ENCODE results near the gene MACROD2.

MACROD2 gene

DNA sequence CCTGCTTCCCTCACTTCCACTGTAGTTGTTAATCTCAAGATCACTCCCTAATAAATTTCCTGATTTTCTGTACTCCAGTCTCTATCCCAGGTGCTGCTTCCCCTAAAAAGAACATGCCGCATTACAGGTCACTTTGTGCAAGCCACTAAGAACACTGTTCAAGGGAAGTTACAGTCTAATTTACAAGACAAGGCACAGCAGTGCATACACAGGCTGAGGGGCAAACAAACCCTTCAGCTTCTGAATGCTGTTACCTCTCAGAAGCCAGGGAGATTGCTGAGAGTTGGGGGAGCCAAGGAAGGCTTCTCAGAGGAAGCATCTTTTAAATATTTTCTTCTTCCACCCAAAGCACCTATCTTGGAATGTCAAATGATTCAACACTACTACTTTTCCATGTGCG, 787.4 kb downstream of the MACROD2 start:
- no peak for DNase-seq (ENCODE audit: extremely low read depth in 1 of 2, low read depth in 1 of 2)

DNA sequence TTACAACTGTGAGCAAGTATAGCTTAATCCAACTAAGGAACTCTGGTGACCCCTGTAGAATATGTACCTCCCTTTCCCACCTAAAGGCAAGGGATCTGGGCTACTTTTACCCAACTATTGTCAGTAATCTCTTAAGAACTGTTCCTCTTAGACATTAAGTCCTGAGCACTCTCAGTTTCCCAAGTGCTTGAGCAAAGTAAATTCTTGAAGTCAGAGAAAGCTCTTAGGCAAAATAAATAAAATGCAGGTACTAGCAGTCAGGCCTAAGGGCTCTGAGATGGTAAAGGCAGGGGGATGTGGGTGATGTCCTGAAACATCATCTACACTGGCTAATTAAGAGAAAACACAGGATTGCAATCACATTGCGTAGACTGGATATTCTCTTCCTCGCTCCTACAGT, 788.5 kb downstream of the MACROD2 start:
- no peak for DNase-seq (ENCODE audit: extremely low read depth in 1 of 2, low read depth in 1 of 2)

DNA sequence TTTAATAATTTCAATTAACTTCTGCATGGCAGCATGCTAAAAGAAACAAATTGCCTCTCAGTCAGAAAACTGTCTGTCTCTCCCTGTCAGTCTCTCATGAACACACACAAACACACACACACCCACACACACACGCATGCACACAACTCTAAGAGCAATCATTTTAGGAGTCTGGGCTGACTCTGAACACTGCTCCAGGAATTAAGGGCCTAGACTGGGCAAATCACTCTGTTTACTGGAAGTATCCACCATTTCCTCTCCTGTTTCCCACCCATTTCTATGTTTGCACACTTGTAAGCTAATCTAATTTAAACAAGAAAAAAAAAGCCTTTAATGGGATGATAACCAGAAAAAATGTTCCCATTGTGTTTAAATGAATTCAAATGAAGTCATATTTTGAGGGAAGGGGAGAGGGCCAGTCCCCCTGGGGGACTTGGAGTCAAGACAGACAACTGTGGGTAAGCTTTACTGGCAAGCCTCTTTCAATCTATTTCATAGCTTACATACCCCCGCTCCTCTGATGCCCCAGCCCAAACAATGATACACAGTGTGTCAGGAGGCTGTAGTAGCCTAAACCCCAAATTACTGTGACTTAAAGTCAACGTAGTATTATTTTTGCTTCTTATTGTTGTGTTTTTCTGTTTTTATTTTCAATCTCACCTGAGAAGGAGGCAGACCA, 789.9 kb downstream of the MACROD2 start:
- no peak for DNase-seq (ENCODE audit: extremely low read depth in 1 of 2, low read depth in 1 of 2)

DNA sequence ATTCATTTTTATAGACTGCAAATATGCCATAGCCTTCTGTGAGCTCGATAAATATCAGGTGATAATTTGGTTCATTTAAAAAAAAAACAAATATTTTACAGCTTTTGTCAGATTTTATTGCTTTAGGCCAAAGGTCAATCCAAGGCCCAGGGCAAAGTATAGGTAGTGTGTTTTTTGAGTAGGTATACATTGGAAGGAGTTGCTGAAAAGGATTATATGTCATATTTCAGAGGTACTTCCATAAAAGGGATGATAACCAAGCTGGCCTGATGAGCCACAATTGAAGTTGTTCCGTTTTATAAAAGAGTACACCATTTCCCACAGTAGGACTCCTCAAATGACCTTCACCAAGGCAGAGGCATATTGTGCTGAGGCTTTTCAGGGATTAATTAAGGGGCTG, 794.9 kb downstream of the MACROD2 start:
- DNase-seq (ENCODE audit: extremely low read depth in 1 of 2, low read depth in 1 of 2): no peak

DNA sequence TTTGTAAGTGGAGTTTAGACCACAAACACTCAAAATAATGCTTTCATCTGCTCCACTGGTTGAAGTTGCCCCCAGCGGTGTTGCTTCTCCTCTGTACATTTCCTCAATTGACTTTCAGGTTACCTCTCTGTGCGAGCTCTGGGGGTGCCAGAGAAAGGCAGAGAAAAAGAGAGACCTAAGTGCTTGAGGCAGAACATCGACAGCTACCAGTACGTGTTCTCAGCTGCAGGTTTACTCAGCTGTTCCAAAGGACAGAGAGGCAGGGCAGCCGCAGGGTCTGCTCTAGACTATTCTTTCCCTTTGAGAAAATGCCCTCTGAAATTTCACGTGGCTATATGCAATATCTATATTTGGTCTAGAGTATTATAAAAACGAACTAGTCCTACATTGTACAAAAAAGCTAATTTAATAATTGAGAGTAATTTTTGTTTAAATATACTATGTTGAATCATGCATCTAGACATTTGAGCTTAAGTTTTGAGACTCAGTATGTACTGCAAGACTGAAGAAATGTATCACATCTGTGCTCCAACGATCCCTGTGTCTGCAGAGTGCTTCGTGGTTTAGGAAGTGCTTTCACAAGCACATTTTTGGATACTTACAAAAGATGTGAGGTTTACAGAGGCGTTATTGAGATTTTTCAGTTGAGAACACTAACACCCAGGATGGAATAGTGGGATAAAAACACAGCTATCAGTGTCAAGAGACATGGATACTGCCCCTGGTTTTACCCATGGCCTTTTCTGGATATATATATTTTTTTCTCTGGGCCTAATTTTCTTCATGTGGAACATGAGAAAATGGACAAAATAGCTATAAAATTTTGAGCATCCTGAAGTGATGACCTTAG, 795.7 kb downstream of the MACROD2 start:
- no peak for DNase-seq (ENCODE audit: extremely low read depth in 1 of 2, low read depth in 1 of 2)

DNA sequence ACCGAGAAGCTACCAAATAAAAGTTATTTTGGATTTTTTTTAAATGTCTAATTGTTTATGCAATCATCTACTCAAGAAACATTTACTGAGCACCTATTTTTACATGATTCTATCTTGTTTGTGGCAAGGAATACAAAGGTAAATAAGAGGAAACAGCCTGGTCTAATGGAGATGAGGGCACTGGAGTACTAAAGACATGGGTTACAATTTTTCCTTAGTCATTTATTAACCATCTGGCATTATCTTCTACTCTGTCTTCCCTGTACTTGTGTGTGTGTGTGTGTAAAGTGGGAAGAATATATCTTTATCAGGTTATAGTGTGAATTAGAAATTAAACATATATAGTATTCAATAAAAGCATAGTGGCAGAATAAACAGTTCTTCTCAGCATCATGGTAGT, 797.6 kb downstream of the MACROD2 start:
- no peak for DNase-seq (ENCODE audit: extremely low read depth in 1 of 2, low read depth in 1 of 2)

DNA sequence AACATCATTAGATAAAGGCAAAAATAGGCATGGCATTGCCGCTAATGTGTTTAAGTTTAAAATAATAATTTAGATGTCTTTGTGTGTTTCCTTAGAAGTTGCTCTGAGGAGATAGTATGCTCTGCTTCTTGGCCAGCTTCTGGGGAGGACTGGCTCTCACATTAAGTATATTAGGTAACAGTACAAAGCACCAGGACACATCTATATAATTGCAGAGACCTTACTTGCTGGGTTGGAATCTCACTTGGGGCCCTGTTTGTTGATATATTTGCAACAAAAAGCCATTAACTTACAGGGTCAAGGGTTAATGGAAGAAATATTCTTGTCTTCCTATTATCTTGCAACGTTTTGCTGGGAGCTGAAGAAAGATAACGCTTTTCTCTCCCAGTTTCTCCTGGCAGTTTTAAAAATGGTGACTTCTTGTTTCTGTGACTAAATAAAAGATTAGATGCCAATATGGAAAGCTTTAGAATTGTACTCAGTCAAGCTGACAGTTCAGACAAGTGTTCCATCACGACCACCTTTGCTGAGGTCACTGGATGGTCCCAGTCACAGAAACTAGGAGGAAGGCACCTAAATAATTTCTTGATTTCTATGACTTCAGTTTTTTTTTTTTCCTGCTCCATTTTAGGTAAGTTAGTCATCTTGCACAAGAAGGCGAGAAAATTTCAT, 804.4 kb downstream of the MACROD2 start:
- DNase-seq (ENCODE audit: extremely low read depth in 1 of 2, low read depth in 1 of 2): no peak

DNA sequence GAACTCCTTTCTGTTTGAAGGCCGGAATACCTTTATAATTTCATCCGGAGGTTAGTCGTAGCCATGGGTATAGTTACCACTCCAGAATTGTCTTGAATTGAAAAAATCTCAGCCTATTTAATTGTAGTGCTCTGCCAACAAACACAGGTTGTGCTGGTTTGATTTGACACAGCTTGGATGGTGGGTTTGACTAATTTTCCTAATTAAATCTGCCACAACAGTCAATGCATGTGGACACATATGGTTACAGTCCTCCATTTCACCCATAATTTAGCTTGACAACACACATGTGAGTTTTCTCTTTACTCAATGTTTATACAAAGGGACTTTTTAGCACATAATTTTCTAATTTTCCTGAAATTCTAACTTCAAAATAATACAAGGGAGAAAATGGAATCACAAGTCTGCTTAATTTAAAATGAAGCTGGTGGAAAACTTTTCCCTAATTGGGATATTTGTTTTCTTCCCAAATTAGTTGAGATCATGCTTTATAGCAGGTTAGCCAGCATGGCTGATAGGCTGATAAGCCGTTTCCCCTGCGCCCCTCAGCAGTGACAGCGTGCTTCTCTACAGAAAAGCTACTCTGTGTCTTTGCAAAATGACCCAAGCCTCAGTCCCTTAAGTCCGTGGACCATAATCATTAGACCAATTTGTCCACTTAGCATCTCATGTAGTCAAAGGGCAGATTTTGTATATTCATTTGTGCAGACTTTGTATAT, 805.5 kb downstream of the MACROD2 start:
- no peak for DNase-seq (ENCODE audit: extremely low read depth in 1 of 2, low read depth in 1 of 2)

DNA sequence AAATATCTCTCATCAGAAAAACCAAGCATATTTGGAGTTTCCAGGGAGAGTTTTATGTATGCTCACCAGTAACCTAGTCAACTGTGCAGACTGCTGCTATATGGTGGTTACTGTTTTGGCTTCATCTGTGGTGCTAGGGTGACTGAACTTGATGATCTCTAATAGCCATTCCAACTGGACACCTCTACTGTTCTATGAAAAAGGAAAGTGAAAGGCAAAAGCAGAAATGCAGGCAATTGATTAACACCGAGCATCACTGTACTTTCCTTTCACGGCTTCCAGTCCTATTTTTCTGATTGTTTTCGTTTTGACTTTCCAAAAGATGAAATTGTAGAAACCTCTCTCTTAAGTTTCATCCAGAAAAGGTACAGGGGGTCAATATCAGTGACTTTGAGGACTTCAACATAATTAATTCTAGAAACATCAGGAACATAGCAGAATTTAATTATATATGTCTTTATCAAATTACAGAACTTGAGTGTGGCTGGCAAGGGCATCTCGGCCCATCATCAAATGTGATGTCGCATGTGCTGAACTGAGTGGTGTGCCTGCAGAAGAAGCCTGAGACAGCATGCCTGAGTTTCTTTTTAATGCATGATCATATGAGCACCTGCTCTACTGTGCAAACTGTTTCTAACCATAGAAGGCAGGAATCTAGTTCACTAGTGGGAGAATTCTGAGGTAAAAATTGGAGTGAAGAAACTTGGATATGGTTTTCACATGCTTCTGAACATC, 806.4 kb downstream of the MACROD2 start:
- DNase-seq (ENCODE audit: extremely low read depth in 1 of 2, low read depth in 1 of 2): no peak

DNA sequence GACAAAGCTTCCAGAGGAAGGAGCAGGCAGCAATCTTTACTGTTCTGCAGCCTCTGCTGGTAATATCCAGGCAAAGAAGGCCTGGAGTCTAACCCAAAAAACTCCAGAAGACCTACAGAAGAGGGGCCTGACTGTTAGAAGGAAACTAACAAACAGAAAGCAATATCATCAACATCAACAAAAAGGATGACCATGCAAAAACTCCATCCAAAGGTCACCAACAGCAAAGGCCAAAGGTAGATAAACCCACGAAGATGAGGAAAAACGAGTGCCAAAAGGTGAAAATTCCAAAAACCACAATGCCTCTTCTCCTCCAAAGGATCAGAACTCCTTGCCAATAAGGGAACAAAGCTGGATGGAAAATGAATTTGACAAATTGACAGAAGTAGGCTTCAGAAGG, 811.9 kb downstream of the MACROD2 start:
- no peak for DNase-seq (ENCODE audit: extremely low read depth in 1 of 2, low read depth in 1 of 2)

DNA sequence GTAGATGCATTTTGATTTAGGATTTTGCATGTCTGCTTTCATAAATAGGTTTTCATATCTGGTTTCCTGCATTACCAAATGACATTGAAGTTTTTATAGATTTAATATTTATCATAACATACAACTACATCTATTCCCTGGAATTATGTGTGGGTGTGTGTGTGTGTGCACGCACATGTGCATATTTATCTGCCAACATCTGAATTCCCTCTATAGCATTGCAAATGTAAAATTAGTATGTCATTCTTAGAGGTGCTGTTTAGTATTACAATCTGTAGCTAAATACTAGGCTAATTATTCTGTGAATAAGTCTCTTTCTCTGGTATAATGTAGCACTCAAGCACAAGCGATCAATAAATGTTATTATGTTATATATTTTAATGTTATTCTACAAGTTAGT, 820.0 kb downstream of the MACROD2 start:
- no peak for DNase-seq (ENCODE audit: extremely low read depth in 1 of 2, low read depth in 1 of 2)

DNA sequence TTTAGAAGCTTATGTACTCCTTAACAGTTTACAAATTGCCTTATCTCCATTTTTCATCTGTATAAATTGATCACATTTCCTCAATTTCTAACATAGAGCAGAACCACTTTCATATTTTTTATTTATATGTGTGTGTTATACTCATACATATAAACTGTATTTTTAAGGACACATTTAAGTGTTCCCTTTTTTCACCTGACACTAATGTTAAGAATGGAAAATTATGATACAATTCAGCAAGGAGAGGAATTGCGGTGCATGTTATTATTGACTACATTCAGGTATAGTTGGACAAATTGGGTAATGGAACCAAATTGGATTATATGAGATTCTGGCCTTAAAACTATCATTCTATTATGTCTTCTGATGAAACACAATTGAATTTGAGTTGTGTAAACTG, 821.2 kb downstream of the MACROD2 start:
- no peak for DNase-seq (ENCODE audit: extremely low read depth in 1 of 2, low read depth in 1 of 2)

DNA sequence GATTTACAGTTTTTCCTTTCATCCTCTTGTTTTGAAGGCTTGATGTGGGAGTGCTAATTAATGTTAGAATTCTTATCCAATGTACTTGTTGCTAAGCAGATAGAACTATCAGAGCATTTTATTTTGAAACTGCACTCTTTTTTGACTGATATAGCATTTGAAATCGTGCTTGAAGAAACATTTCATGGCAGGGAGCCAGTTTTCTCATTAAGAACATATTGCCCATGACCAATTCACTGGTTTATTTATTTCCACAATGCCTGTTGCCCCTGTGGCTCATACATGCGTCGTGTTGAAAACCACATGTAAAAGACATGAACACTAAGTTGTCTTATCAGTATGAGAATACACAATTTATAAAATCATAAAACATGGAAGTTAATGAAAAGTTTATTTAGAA, 821.8 kb downstream of the MACROD2 start:
- no peak for DNase-seq (ENCODE audit: extremely low read depth in 1 of 2, low read depth in 1 of 2)

DNA sequence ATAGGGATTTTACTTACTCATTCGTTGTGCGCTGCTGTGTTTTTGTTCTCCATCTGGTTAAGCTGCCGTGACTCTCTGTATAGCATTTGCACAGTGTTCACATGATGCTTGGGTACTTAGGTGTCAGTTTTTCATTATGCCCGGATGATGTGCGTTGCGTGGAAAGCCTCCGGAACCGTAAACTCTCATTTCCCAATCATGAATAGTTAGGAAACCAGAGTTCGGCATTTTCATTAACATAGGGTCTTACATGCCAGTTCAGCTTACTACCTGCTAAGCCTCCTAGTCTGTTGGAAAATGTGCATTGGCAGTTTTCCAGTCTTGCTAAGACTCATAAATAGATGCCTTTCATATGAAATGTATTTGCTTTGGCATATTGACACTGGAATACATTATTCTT, 825.5 kb downstream of the MACROD2 start:
- DNase-seq (ENCODE audit: extremely low read depth in 1 of 2, low read depth in 1 of 2): no peak

DNA sequence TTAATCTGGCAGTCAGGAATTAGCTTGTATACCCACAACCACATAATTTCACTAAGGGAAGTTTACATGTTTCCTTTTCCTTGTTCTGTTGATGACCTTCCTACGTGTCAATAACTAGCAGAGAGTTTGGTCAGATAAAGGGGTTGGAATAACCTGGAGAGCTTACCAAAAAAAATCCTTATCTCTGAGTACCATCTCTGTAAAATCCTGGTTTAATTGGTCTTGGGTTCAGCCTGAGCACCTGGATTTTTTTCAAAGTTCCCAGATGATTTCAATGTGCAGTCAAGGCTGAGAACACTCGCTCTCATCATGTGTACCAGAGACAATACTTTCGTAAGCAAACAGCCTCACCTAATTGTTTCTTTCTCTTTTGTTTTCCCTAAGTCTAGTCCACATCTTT, 825.9 kb downstream of the MACROD2 start:
- DNase-seq (ENCODE audit: extremely low read depth in 1 of 2, low read depth in 1 of 2): no peak

DNA sequence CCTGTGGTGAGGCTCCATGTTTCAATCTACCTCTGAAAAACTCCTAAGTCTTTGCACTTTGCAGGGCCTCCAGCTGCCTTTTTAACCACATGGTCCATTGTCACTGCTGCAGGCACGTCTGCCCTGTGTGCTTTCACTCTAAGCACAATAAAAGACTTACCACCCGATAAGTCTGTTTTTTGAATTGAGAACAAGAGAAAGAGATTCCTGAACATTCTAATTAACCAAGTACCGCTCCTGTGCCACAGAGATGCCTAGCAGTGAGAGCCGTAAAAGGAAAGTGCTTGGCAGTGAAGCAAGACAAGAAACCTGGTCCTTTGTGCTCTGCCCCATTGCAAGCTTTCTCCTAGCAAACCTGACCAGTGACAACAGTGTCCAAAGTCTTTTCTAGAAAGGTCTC, 829.7 kb downstream of the MACROD2 start:
- DNase-seq (ENCODE audit: extremely low read depth in 1 of 2, low read depth in 1 of 2): no peak

DNA sequence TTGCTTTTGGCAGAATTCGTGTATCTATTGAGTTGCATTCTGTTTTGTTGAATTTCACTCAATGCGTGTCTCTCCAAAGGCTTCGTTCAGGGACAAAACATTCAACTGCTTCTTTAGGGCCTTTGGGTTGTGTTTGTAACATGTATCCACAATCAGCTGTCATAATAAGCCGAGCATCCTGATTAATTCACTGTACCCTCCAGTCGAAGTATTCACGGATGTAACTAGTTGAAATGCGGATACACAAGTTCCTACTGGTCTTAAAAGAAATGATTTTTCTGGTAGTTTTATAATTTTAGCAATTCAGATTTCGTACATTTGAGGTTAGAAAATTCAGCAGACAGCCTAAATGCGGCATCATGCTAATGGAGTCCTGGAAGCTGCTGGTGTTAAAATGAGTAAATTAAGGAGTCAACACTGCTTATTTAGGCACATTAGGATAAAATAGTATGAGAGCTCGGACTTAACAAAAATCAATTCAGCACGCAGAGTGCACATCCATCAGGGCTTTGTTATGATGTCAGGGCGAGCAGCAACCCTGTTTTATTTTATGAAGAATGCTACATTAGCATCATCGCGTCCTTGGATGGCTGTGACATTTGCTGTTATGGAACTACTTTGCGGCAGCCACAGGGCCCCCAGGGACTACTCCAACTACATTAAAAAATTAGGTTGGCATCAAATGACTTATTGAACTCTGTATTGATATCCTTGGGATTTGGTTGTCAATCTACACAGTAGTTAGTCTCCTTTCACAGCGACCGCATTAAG, 831.4 kb downstream of the MACROD2 start:
- no peak for DNase-seq (ENCODE audit: extremely low read depth in 1 of 2, low read depth in 1 of 2)

DNA sequence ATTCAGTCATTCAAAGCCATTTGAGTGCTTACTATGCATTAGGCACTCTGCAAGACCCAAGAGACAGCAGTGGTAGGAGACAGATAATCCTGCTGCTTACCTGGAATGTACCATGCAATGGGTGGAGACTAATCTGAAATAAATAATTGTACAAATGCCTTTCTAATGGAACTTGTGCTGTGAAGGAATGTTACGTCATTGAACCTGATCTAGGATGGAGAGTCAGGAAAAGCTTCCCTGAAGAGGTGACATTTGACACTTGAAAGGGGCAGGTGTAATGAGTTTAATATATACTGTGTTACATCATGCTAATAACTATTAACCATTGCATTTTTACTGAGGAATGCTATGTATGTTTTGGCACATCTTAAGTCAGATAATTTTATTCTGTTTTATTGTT, 833.1 kb downstream of the MACROD2 start:
- no peak for DNase-seq (ENCODE audit: extremely low read depth in 1 of 2, low read depth in 1 of 2)

DNA sequence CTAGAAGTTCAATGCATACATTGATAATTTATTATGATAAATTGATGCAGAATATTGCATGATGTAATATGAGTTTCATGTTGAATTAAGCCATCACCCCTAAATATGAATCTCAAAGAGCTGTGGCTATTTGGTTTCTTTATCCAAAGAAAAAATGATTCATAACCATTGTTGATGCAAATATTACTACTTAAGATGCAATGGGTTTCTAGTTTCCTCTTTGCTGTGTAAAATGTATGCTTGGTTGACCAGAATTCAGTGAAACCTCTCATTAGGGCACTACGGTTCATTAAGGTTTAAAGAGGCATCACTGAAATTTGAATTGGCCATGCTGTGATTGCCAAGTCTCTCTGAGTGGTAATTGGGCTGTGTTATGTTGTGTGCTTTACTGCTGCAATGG, 834.6 kb downstream of the MACROD2 start:
- no peak for DNase-seq (ENCODE audit: extremely low read depth in 1 of 2, low read depth in 1 of 2)

DNA sequence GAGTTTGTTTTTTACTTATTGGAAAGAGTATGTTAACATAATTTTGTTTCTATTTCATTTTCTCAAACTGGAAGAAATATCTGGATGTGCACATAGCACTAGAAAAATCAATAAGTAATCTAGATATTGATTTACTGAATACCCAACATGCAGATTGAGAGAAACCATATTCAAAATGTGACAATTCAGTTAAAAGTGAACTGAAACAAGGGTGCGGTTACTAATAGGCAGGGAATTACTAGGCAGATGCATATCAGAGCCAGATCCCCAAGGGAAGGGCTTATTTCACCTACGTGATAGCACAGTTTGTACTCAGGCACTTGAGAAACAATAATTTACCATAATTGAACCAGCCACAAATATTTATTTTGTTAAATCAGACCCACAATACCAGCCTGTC, 835.1 kb downstream of the MACROD2 start:
- no peak for DNase-seq (ENCODE audit: extremely low read depth in 1 of 2, low read depth in 1 of 2)
